Mononuclear cell (primary cell): ENCODE measurements around the gene ARHGAP22. TPM values are rescaled to one million over a fixed set of nuclear protein-coding genes. Genes with fewer than 3 reads are reported as not detected.

Experiments used
- H3K27me3 ChIP-seq: 2 replicates; pipeline ENCODE4 v1.6.0; 2011; ENCODE audit warnings: low read length, control low read depth; ENCODE audit not compliant: insufficient read depth
- H3K4me1 ChIP-seq: 2 replicates; pipeline ENCODE4 v1.5.1; 2011; ENCODE audit warnings: mild to moderate bottlenecking, low read length, control low read depth; ENCODE audit not compliant: insufficient read depth
- H3K4me3 ChIP-seq: 2 replicates; pipeline ENCODE4 v1.5.1; 2011; ENCODE audit warnings: mild to moderate bottlenecking, low read length, moderate library complexity
- H3K9me3 ChIP-seq: 2 replicates; pipeline ENCODE4 v1.5.1; 2011; ENCODE audit warnings: low read depth, mild to moderate bottlenecking, control low read depth, low read length
- total RNA-seq: library from RNA; depleted of rRNA; stranded (reverse); fragments of >200 nt; gene quantifications from one replicate; pipeline ENCODE4 v1.2.3, GENCODE V29; 2012

Gene ARHGAP22
- total RNA-seq, 1 donor, result 1.2 TPM

DNA sequence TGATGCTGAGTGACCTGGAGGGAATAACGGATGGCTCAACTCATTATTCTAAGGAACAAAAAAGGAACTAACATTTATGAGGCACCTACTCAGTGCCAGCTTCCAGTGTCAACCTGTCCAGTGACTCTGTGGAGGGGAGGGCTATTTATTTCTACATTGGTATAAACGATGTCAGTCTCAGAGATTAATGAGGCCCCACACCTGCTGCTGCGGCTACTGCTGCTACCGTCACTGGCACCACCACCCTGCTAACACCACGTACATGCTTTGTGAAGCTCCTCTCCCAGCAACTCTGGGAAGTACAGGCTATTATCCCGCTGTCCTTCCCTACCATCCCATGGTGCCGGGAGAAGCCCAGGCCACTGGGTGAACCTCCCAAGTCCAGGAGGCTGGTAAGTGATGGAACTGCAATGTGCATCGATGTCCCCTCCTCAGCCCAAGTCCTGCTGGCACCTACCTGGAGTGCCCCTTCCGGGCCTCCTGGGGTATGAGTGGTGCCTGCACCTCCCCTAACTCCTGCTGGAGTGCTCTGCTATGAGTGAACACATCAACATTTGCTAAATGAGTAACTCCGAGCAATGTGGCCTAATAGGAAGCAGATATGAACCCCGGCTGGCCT is 101.5 kb downstream of the ARHGAP22 start:
- H3K4me1 ChIP-seq, result peaks cover 15% of the 10 kb centered on the region
- H3K4me3 ChIP-seq, result no peak overlapping the region
- no peaks in the 10 kb centered on the region for H3K27me3 ChIP-seq
- no peaks in the 10 kb centered on the region for H3K9me3 ChIP-seq

DNA sequence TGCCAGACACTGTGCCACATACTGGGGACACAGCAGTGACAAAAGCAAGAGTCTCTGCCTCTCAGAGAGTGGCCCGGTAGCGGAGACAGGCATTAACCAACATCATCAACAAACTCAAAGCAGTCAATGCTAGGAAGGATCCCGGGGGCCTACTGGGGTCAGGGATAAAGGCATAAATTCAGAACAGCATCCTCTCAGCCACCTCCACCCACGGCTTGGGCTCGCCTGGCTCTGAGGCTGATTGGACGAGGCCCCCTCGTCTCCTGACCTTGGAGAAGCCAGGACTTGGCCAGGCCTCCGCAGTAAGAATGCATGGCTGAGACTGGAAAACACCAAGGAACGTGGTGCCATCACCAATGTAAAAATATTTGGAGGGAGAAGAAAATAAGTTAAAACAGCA is 102.1 kb downstream of the ARHGAP22 start:
- Histone ChIP-seq H3K9me3 (no peaks in the 10 kb centered on the region), H3K27me3 (no peaks in the 10 kb centered on the region), H3K4me3 (no peak overlapping the region), H3K4me1 (peaks cover 13% of the 10 kb centered on the region)

DNA sequence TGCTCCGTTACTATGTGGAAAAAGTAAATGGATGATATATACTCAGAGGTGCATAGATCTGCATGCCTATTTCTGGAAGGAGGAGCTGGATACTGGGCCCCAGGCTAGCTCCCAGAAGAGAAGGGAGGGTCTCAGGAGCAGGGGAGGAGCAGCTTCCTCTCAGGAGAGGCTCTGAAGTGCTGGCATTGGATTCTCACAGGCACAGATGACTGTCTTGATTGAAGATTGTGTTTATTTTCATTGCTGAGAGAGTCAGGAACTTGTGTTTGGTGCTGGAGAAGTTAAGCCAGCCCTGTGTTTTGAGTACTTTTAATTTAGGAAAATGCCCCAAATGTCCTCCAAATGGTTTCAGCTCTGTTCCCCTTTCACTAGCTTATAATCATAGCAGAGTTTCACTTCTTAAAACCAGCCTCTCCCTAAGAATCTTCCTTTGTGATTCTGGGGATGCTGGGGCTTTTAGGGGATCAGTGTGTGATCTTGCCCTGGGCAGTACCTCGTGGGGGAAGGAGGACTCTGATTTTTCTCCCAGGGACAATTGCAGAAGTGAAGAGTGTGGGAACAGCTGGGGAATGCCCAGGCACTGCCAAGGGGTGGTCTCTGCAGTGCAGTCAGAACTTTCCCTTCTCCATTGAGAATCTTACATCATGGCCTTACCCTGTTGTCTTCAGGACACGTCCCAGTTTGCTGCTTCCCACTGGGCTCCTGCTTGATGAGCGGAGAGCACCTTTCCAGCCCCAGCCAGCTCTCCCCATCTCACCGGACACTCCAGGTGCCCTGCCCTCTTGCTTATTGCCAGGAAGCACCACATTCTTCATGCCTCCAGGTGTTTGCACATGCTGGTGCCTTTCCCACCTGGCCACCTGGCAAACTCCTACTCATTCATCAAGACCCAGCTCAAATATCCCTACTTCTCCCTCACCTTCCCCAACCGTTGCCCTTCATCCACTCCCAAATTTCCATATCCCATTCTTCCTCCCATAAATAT is 102.8 kb downstream of the ARHGAP22 start:
- Histone ChIP-seq H3K4me3 (no peak overlapping the region), H3K4me1 (peaks cover 13% of the 10 kb centered on the region), H3K27me3 (no peaks in the 10 kb centered on the region), H3K9me3 (no peaks in the 10 kb centered on the region)

DNA sequence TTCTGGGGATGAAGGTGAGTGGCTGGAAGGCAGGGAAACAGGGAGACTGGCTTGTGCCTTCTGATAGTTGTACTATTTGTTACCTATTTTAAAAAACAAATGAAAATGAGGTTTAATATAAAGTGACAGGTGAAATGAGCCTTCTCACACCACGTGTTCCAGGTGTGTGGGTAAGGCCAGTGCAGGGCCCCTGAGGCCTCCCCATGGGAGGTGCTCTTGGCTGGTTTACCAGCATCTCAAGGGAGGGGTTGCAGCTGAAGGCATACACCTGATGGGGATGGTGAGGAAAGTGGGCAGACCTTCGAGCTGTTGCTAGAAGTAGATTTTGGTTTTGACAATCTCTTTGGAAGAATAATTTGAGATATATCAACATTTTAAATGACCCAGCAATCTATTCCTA is 103.6 kb downstream of the ARHGAP22 start:
- Histone ChIP-seq H3K4me3 (no peak overlapping the region), H3K27me3 (no peaks in the 10 kb centered on the region), H3K9me3 (no peaks in the 10 kb centered on the region), H3K4me1 (peaks cover 13% of the 10 kb centered on the region)

DNA sequence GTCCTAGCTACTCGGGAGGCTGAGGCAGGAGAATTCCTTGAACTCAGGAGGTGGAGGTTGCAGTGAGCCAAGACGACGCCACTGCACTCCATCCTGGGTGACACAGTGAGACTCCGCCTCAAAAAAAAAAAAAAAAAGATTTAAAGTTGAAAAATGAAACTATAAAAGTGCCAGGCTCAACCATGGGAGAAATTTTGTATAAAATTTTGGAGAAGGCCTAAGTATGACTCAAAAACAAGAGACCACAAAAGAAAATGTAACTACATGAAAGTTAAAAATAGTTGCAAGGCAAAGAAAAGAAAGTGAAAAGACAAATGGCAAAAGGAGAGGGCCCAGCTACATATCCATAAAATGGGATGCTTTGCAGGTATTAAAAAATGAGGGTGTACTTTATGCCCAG is 104.1 kb downstream of the ARHGAP22 start:
- Histone ChIP-seq H3K9me3 (no peaks in the 10 kb centered on the region), H3K4me1 (peaks cover 9% of the 10 kb centered on the region), H3K4me3 (no peak overlapping the region), H3K27me3 (no peaks in the 10 kb centered on the region)

DNA sequence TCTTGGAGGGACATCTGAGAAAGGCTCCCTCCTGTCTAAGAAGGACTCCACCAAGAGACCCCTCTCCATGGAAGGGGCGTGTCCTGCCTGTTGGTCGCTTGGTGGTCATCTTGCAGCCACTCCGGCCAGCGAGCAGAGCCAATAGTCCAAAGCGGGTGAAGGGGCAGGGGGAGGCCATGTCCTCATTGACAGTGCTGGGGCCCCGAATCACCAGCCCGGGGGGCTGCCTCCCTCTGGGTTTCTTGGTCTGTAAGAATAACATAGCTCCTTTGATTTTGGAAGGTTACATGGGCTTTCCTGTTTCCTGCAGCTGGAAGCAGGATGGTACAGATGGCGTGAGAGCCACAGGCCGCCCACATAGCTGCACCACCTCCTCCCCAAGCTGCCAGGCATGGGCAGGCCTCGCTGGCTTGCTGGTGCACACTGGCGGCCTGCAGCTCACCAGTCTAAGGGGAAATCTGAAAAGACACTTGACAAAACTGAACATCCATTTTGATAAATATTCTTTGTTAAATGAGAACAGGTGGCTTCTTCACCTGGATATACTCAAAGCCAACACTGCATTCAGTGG is 105.8 kb downstream of the ARHGAP22 start:
- Histone ChIP-seq H3K4me1 (peaks cover 3% of the 10 kb centered on the region), H3K9me3 (no peaks in the 10 kb centered on the region), H3K4me3 (no peak overlapping the region), H3K27me3 (no peaks in the 10 kb centered on the region)

DNA sequence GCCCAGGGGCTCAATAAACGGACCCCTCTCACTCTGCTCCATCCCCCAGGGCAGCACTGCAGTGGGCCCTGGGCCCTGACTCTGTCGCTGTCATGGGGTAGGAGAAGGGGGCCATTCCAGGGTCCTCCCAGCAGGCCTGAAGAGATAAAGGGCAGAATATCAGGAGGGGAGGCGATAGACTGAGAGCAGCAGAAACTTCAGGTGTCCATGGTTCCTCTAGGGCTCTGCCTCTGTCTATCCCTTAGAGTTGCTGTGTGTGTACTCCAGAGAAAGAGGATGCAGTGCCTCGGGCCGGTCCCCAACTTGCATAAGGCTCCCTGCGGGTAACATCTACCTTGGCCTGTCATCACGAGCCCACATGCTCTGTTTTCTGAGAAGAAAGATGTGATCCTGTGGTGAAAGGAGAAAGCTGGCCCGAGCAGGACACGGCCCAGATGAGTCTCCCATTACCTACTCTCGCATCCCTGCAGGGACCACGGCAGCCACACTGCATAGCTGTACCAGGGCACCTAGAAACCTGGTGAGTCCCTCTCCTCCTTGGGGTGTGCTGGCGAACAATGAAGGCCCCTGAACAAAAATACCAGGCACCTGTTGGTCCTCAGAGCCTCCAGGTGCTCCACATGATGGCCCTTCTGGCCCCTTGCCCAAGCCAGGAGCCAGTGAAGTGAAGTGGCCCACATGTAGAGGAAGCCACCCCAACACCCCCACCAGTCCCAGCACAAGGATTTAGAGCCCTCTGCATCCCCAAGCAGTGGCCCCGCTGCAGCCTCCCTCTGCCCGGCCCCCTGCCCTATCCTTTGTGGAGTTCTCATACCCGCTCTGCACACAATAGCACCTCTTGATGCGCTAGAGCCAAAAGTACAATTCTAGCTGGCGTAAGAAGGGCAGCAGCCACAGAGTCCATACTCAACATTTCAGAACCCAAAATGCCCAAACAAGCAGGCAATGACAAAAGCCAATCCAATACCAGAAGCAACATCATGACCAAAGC is 106.8 kb downstream of the ARHGAP22 start:
- Histone ChIP-seq H3K9me3 (no peaks in the 10 kb centered on the region), H3K4me1 (peaks cover 7% of the 10 kb centered on the region), H3K4me3 (no peak overlapping the region), H3K27me3 (no peaks in the 10 kb centered on the region)

DNA sequence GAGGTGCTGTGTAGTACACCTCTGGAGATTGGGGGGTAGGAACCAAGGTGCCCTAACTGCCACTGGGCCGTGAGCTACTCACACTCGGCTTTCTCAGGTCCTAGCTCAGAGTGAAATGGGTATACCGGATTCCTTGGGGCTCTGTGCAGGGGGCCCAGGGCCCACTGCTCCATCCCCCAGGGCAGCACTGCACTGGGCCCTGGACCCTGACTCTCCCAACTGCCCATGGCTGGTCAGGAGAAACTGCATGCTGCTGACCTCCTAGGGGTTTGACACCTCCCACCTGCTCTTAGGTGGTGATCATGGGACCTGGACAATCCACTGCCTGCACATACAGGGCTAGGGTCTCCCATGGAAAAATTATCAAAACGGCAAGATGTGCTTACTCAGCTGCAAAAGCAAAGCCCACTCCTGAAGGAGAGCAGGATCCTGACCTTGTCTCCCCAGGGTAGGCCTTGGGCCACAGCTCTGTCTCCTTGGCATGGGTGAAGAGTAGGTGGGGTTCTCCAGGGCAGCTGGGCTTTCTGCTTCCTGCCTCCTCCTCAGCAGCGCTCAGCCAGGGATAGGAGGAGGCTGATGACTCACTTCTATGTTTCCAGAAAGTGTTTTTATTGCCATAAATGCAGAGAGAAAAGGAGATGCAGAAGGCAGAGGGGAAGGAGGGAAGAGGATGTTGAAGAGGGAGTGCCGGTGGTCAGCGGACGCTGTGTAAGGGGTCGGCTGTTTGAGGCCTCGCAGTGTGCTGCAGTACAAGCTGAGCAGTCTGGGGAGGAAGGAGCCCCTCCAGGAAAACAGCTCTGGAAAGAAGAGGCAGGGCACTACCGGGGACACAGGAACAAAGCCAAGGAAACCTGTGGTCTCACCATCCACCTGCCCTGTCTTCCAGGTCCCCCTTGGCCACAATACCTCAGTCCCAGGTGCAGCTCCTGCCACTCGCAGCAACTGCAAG is 107.8 kb downstream of the ARHGAP22 start:
- Histone ChIP-seq H3K4me1 (peaks cover 5% of the 10 kb centered on the region), H3K9me3 (no peaks in the 10 kb centered on the region), H3K27me3 (no peaks in the 10 kb centered on the region), H3K4me3 (no peak overlapping the region)

DNA sequence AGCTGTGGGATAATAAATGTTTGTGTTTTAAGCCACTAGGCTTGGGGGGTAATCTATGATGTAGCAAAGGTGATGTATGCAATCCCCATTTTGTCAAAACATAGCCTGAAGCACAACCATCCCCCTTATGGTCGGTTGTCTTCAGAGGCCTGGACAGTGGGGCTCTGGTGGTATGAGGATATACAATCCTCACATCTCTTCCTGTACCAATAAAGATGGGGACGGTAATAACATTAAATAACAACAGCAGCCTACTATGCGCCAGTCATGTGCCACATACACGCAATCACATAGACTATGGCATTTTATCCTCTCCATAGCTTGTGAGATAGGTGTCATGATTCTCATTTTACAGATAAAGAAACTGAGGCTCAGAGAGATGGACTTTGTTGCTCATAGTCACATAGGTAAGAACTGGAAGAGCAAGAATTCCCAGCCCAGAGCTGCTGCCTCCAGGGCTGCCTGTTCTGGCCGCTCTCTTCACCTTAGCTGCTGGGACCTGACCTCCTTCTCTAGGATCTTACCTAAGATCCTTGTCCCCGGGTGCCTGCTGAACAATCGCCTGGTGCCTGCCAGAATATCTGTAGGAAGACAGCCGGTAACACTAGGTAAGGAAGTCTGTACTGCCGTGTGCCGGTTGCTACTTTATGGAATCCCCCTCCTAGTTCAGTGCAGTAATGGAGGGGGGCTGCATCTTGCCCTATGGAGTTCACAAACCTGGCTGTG is 108.6 kb downstream of the ARHGAP22 start:
- Histone ChIP-seq H3K4me1 (peaks cover 3% of the 10 kb centered on the region), H3K4me3 (no peak overlapping the region), H3K9me3 (no peaks in the 10 kb centered on the region), H3K27me3 (no peaks in the 10 kb centered on the region)

DNA sequence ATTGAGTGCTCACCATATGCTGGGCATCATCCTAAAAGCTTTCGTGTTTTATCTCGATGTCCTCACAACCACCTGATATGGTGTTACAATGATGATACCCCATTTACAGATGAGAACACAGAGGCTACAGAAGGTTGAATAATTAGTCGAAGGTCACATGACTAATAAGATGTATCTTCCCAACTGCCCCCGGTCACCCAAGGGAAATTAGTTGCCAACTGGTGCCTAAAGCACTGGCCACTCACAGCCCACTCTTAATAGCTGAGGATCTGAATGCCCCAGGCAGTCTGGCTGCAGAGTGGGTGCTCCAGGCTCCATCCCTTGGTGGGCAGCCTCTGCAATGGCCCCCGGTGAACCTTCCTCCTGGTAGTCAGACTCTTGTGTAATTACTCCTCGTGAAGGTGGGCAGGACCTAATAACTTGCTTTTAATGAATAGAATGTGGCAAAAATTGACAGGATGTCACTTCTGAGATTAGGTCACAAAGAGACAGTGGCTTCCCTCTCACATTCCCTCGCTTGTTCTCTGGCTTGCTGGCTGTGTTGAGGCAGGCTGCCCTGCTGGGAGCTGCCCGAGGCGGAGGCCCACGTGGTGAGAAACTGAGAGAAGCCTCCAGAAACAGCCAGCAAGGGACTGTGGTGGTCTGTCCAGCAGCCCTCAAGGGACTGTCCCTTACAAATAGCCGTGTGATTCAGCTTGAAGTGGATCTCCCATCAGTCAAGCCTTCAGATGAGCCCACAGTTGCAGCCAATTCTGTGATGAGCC is 109.4 kb downstream of the ARHGAP22 start:
- Histone ChIP-seq H3K27me3 (no peaks in the 10 kb centered on the region), H3K9me3 (no peaks in the 10 kb centered on the region), H3K4me3 (no peak overlapping the region)

DNA sequence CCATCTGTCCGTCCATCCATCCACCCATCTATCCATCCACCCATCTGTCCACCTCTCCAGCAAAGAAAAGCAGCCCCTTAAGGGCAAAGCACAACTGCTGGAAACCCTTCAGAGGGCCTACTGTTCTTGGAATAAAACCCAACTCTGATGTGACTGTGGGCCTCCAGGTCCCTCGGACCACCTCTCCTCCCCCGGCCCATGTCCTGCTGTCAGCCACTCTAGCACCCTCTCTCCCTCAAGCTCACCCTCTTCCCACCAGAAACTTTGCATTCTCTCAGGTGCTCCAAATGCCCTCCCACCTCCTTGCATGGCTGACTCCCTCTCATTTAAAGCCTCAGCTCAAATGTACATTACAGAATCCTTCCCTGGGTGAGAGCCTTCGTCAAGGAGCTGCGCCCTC is 110.3 kb downstream of the ARHGAP22 start:
- Histone ChIP-seq H3K27me3 (no peaks in the 10 kb centered on the region), H3K9me3 (no peaks in the 10 kb centered on the region), H3K4me1 (peaks cover 3% of the 10 kb centered on the region), H3K4me3 (no peak overlapping the region)

More for the DNA sequence above, 109.4 kb downstream of the ARHGAP22 start:
- peaks cover 3% of the 10 kb centered on the region for H3K4me1 ChIP-seq

DNA sequence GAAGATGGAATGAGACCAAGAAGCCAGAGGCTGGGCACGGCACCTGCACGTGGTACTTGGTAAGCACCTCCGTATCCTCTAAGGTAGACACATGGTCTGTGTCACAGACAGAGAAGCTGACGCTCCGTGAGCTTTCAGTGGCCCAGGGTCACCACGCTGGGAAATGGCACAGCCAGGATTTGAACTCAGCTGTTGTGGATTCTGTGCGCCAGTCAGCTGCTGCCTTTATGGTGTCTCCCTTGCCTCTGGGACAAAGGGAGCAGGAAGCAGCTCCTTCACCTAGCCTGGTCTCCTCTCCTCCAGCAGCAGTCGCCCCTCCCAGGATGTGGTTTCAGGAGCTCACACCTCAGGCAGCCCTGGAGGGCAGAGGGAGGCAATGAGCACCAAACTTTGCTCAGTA is 110.8 kb downstream of the ARHGAP22 start:
- H3K4me3 ChIP-seq, result no peak overlapping the region
- no peaks in the 10 kb centered on the region for H3K27me3 ChIP-seq
- H3K9me3 ChIP-seq, result no peaks in the 10 kb centered on the region
- H3K4me1 ChIP-seq, result peaks cover 3% of the 10 kb centered on the region
